Ishikawa (cell line): ENCODE results near the gene BUD23.

Experiments used
- CEBPB ChIP-seq: IDR thresholded peaks from 2 replicates; pipeline ENCODE4 v1.6.1; 2012
- CREB1 ChIP-seq: IDR thresholded peaks from 2 replicates; pipeline ENCODE4 v1.6.1; 2012; ENCODE audit warnings: low read depth
- EGR1 ChIP-seq: IDR thresholded peaks from 2 replicates; pipeline ENCODE4 v1.6.1; 2012
- EP300 ChIP-seq: IDR thresholded peaks from 2 replicates; pipeline ENCODE4 v1.6.1; 2012; ENCODE audit warnings: borderline replicate concordance
- FOXM1 ChIP-seq: IDR thresholded peaks from 2 replicates; pipeline ENCODE4 v1.6.1; 2012; ENCODE audit warnings: low read depth, borderline replicate concordance
- MAX ChIP-seq: IDR thresholded peaks from 2 replicates; pipeline ENCODE4 v1.6.1; 2012
- NFIC ChIP-seq: IDR thresholded peaks from 2 replicates; pipeline ENCODE4 v1.6.1; 2012
- RAD21 ChIP-seq: IDR thresholded peaks from 2 replicates; pipeline ENCODE4 v1.6.1; 2012; ENCODE audit warnings: low read depth
- TAF1 ChIP-seq: IDR thresholded peaks from 2 replicates; pipeline ENCODE4 v1.6.1; 2012; ENCODE audit warnings: low read depth, mild to moderate bottlenecking
- TCF12 ChIP-seq: IDR thresholded peaks from 2 replicates; pipeline ENCODE4 v1.6.1; 2012; ENCODE audit warnings: low read depth
- TEAD4 ChIP-seq: IDR thresholded peaks from 2 replicates; pipeline ENCODE4 v1.6.1; 2012
- USF1 ChIP-seq: IDR thresholded peaks from 2 replicates; pipeline ENCODE4 v1.6.1; 2012
- YY1 ChIP-seq: IDR thresholded peaks from 2 replicates; pipeline ENCODE4 v1.6.1; 2012; ENCODE audit warnings: low read depth

GRCh38 chr7:73649576-73649975 lies 33.8 kb upstream of the BUD23 start:
- TF ChIP-seq CEBPB: no peak
- no peak for TF ChIP-seq RAD21
- TF ChIP-seq NFIC: no peak
- TF ChIP-seq TAF1: no peak
- no peak for TF ChIP-seq USF1
- no peak for TF ChIP-seq YY1
- TF ChIP-seq TEAD4: no peak
- TF ChIP-seq TCF12: no peak
- no peak for TF ChIP-seq EGR1
- no peak for TF ChIP-seq EP300
- no peak for TF ChIP-seq FOXM1
- TF ChIP-seq CREB1: no peak
- no peak for TF ChIP-seq MAX
